MM.1S (cell line): Measurements from ENCODE around the gene PARPBP.

Experiments used
- DNase-seq: peaks from one replicate; pipeline ENCODE4 v3.0.0-alpha.2; 2015
- H2AFZ ChIP-seq: fragments of 300-600 bp; sonication (generic); 2 replicates; pipeline ENCODE4 v1.6.0; 2016; ENCODE audit warnings: antibody characterized with exemption, low read length
- H3F3A ChIP-seq: fragments of 300-600 bp; sonication (generic); 2 replicates; pipeline ENCODE4 v1.6.1; 2016; ENCODE audit warnings: mild to moderate bottlenecking, antibody characterized with exemption, low read length, moderate library complexity, mixed read lengths; ENCODE audit not compliant: insufficient read depth
- H3K27ac ChIP-seq: fragments of 300-600 bp; sonication (generic); 2 replicates; pipeline ENCODE4 v1.5.1; 2016; ENCODE audit warnings: mild to moderate bottlenecking, low read length
- H3K27me3 ChIP-seq: fragments of 300-600 bp; sonication (generic); replicated peaks from 2 replicates; pipeline ENCODE4 v1.6.0; 2016; ENCODE audit warnings: low read length; ENCODE audit not compliant: insufficient read depth
- H3K36me3 ChIP-seq: fragments of 300-600 bp; sonication (generic); replicated peaks from 2 replicates; pipeline ENCODE4 v1.6.1; 2016; ENCODE audit warnings: mild to moderate bottlenecking, low read length, mixed read lengths; ENCODE audit not compliant: insufficient read depth
- H3K4me1 ChIP-seq: fragments of 300-600 bp; sonication (generic); 2 replicates; pipeline ENCODE4 v1.6.1; 2016; ENCODE audit warnings: low read length, mixed read lengths
- H3K4me2 ChIP-seq: fragments of 300-600 bp; sonication (generic); 2 replicates; pipeline ENCODE4 v1.6.0; 2016; ENCODE audit warnings: low read depth, low read length
- H3K4me3 ChIP-seq: fragments of 300-600 bp; sonication (generic); 2 replicates; pipeline ENCODE4 v1.5.1; 2016; ENCODE audit warnings: low read length, mixed read lengths
- H3K79me2 ChIP-seq: fragments of 300-600 bp; sonication (generic); 2 replicates; pipeline ENCODE4 v1.6.1; 2016; ENCODE audit warnings: mixed run types, low read length, mixed read lengths
- H3K9ac ChIP-seq: fragments of 300-600 bp; sonication (generic); 2 replicates; pipeline ENCODE4 v1.6.1; 2016; ENCODE audit warnings: low read length, mixed read lengths
- H3K9me2 ChIP-seq: fragments of 300-600 bp; sonication (generic); replicated peaks from 2 replicates; pipeline ENCODE4 v1.6.1; 2016; ENCODE audit warnings: mild to moderate bottlenecking, low read length, mixed read lengths; ENCODE audit not compliant: insufficient read depth
- H3K9me3 ChIP-seq: fragments of 300-600 bp; sonication (generic); replicated peaks from 2 replicates; pipeline ENCODE4 v1.6.1; 2016; ENCODE audit warnings: mild to moderate bottlenecking, low read length, mixed read lengths; ENCODE audit not compliant: insufficient read depth
- H4K20me1 ChIP-seq: fragments of 300-600 bp; sonication (generic); 2 replicates; pipeline ENCODE4 v1.6.1; 2016; ENCODE audit warnings: mild to moderate bottlenecking, low read length, moderate library complexity, mixed read lengths; ENCODE audit not compliant: insufficient read depth
- EZH2 ChIP-seq: fragments of 300-600 bp; sonication (generic); optimal IDR thresholded peaks from 2 replicates; pipeline ENCODE3; 2017; ENCODE audit warnings: low read depth, mild to moderate bottlenecking, antibody characterized with exemption, low read length, mixed read lengths
- EZH2phosphoT487 ChIP-seq: fragments of 300-600 bp; sonication (generic); IDR thresholded peaks from 2 replicates; pipeline ENCODE4 v1.6.1; 2018; ENCODE audit warnings: antibody characterized with exemption, low read length
- TF ChIP-seq, protein P1 (sequence below): fragments of 300-600 bp; sonication (generic); IDR thresholded peaks from 2 replicates; pipeline ENCODE4 v1.5.1; 2016; ENCODE audit warnings: antibody characterized with exemption, low read length, mixed read lengths

Gene PARPBP

DNA sequence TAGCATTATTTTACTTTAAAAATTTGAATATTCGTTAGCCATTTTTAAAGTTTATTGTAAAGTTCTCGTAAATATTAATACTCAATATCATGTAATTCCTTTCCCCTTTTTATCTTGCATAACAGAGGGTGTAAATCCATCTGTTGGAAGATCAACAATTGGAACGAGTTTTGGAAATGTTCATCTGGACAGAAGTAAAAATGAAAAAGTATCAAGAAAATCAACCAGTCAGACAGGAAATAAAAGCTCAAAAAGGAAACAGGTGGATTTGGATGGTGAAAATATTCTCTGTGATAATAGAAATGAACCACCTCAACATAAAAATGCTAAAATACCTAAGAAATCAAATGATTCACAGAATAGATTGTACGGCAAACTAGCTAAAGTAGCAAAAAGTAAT, 75.8 kb downstream of the PARPBP start:
- Histone ChIP-seq H3K4me3 (no peak overlapping the region), H3K36me3 (no peaks in the 10 kb centered on the region; the same call in 1 of the 2 replicates), H3K9ac (no peak overlapping the region), H3K9me3 (no peaks in the 10 kb centered on the region), H3K4me2 (no peak overlapping the region), H3K27ac (no peak overlapping the region), H3F3A (no peaks in the 10 kb centered on the region), H3K79me2 (no peaks in the 10 kb centered on the region), H3K27me3 (no peaks in the 10 kb centered on the region), H3K4me1 (no peaks in the 10 kb centered on the region), H3K9me2 (no peaks in the 10 kb centered on the region), H2AFZ (no peak overlapping the region), H4K20me1 (no peaks in the 10 kb centered on the region)
- TF ChIP-seq EZH2phosphoT487 = no peak
- TF ChIP-seq, protein P1, sequence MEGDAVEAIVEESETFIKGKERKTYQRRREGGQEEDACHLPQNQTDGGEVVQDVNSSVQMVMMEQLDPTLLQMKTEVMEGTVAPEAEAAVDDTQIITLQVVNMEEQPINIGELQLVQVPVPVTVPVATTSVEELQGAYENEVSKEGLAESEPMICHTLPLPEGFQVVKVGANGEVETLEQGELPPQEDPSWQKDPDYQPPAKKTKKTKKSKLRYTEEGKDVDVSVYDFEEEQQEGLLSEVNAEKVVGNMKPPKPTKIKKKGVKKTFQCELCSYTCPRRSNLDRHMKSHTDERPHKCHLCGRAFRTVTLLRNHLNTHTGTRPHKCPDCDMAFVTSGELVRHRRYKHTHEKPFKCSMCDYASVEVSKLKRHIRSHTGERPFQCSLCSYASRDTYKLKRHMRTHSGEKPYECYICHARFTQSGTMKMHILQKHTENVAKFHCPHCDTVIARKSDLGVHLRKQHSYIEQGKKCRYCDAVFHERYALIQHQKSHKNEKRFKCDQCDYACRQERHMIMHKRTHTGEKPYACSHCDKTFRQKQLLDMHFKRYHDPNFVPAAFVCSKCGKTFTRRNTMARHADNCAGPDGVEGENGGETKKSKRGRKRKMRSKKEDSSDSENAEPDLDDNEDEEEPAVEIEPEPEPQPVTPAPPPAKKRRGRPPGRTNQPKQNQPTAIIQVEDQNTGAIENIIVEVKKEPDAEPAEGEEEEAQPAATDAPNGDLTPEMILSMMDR = no peak
- TF ChIP-seq EZH2 = no peak
- no peak for DNase-seq

DNA sequence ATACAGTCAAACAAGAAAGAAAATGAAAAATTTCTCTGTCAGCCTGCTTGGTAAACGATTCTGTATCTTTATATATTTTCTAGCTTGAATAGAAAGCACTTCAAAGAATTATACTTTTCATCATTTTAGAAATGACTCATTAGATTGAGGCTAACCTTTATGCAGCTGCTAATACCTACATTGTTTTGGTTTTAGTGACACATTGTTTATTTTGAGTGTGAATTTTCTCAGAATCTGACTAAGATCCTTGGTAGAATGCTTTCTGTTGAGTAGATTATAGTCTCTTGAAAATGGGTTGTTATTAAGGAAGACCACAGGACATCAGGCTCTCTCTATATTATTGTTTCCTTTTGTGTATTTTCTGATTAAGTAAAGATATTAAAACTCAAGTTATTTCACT, 77.8 kb downstream of the PARPBP start, which contains the start of gene PMCH:
Gene PMCH (minus strand): TSS at position 45 of the 400 bp plus-strand sequence. CDS start 63 bp downstream, outside the sequence.
- Histone ChIP-seq H3F3A (no peaks in the 10 kb centered on the region), H4K20me1 (no peaks in the 10 kb centered on the region), H3K36me3 (no peaks in the 10 kb centered on the region; the same call in 1 of the 2 replicates), H3K27ac (no peak within 1 kb of the TSS), H3K27me3 (no peaks in the 10 kb centered on the region), H3K9me3 (no peaks in the 10 kb centered on the region), H3K79me2 (no peaks in the 10 kb centered on the region), H3K4me1 (no peaks in the 10 kb centered on the region), H3K9me2 (no peaks in the 10 kb centered on the region), H3K4me3 (no peak within 1 kb of the TSS), H3K4me2 (no peak within 1 kb of the TSS), H2AFZ (no peak within 1 kb of the TSS), H3K9ac (no peak within 1 kb of the TSS)
- no peak for DNase-seq
- TF ChIP-seq EZH2 (no peak), EZH2phosphoT487 (no peak)
- TF ChIP-seq, protein P1 = no peak

DNA sequence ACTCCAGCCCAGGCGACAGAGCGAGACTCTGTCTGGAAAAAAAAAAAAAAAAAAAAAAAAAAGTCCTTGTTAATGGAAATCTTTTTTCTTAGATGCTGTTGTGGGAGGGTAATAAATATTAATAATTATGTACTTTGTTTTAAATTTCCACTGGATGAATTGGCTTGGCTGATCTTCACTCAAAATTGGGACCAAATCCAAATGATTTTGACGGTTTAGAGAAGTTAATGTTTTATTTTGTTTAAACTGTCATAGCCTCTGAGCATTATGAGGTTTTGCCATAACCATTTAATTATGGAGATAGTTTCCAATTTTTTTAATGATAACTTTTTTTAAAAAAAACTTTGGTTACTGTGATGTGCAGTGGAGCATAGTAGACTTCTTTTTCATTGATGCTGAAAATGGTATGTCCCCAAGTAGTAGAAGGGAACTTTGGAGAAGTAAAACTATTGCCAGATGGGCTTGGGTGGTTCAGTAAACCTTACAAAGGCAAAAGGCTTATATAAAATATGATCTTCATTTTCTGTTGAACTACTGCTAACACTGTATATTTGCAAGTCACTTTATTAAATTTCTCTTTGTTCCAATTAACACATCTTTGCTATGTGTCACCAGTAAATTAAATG, 81.6 kb downstream of the PARPBP start:
- Histone ChIP-seq H3K4me1 (no peaks in the 10 kb centered on the region), H3K27ac (no peak overlapping the region), H3K79me2 (no peaks in the 10 kb centered on the region), H3K9me3 (no peaks in the 10 kb centered on the region), H3K4me2 (no peak overlapping the region), H3K36me3 (no peaks in the 10 kb centered on the region), H3F3A (no peaks in the 10 kb centered on the region), H2AFZ (no peak overlapping the region), H3K27me3 (no peaks in the 10 kb centered on the region), H4K20me1 (no peaks in the 10 kb centered on the region), H3K9me2 (no peaks in the 10 kb centered on the region), H3K4me3 (no peak overlapping the region), H3K9ac (no peak overlapping the region)
- no peak for DNase-seq
- TF ChIP-seq, protein P1 = no peak
- no peak for TF ChIP-seq EZH2
- no peak for TF ChIP-seq EZH2phosphoT487
